ENCODE results near the gene E4F1. TPM values are rescaled to one million over a fixed set of nuclear protein-coding genes. Genes with fewer than 3 reads are reported as not detected.

E4F1 gene
- total and polyA plus RNA-seq, 2 donors (not counting 1 experiment from before 2014, with no cell fraction given), result 41.8 to 70.9 TPM

- H3K4me3 ChIP-seq (ENCODE audit: control extremely low read depth in 1 of 5, extremely low read depth in 1 of 5, insufficient read depth in 1 of 5, low read depth in 2 of 5, low read length in 4 of 5), result no peak overlapping the region
- no peak overlapping the region for H3K4me3 Mint-ChIP-seq
- H3K36me3 ChIP-seq (replicated peaks in 1 of 2; ENCODE audit: control extremely low read depth in 1 of 2, control insufficient read depth in 1 of 2, extremely low read depth in 1 of 2, insufficient read depth in 2 of 2, low read length in 1 of 2), result no peaks in the 10 kb centered on the region
- DNase-seq, result no peak
- H3K27ac Mint-ChIP-seq, result peak overlapping the region; percentile 41
- no peaks in the 10 kb centered on the region for H3K27me3 Mint-ChIP-seq
- H2AFZ ChIP-seq (ENCODE audit: insufficient read depth, low read depth, low read length, poor library complexity, severe bottlenecking), result no peak overlapping the region
- H3K9ac ChIP-seq (ENCODE audit: low read length), result no peak overlapping the region
- H4K20me1 ChIP-seq (ENCODE audit: control insufficient read depth, insufficient read depth, low read length, poor library complexity, severe bottlenecking), result no peaks in the 10 kb centered on the region
- H3K79me2 ChIP-seq (ENCODE audit: control insufficient read depth, insufficient read depth, low read length), result no peaks in the 10 kb centered on the region
- no peaks in the 10 kb centered on the region for H3K9me3 Mint-ChIP-seq (ENCODE audit: insufficient read depth)
- no peak overlapping the region for H3K4me2 ChIP-seq (replicated peaks; ENCODE audit: low read depth, low read length, poor library complexity, severe bottlenecking)
- TF ChIP-seq CTCF (IDR thresholded peaks at IDR 0.05) (no peak), EZH2 (IDR thresholded peaks at IDR 0.05; ENCODE audit: borderline replicate concordance, insufficient read depth, low read depth, low read length, poor library complexity, severe bottlenecking) (no peak)
- intact Hi-C loops (cut with micrococcal nuclease), result no loop called here
- ATAC-seq (ENCODE audit: low read depth), result no peak
- ChIA-PET POLR2A (no interaction called here), CTCF (no interaction called here)
- H3K9me3 ChIP-seq (ENCODE audit: control extremely low read depth in 1 of 3, control insufficient read depth in 2 of 3, insufficient read depth in 1 of 3, low read length in 2 of 3), result no peaks in the 10 kb centered on the region
- peaks cover 7% of the 10 kb centered on the region for H3K4me1 Mint-ChIP-seq
- WGBS (ENCODE audit: insufficient coverage), result 94% methylated on average over 10 of the region's 13 CpGs
- no peak overlapping the region for H3K27ac ChIP-seq (ENCODE audit: low read length in 2 of 2)
- no peaks in the 10 kb centered on the region for H3K27me3 ChIP-seq (replicated peaks in 1 of 4; ENCODE audit: control extremely low read depth in 1 of 4, control insufficient read depth in 3 of 4, insufficient read depth in 4 of 4, low read length in 3 of 4)
- H3K4me1 ChIP-seq (ENCODE audit: control insufficient read depth in 2 of 2, insufficient read depth in 2 of 2, low read length in 2 of 2), result no peaks in the 10 kb centered on the region
Observed at GRCh38 chr16:2186064-2186463, 37.3 kb upstream of the E4F1 start.

- H3K4me1 ChIP-seq (ENCODE audit: control insufficient read depth in 2 of 2, insufficient read depth in 2 of 2, low read length in 2 of 2), result no peaks in the 10 kb centered on the region
- no peak overlapping the region for H3K27ac ChIP-seq (ENCODE audit: low read length in 2 of 2)
- H3K4me1 Mint-ChIP-seq, result peaks cover 7% of the 10 kb centered on the region
- H3K9ac ChIP-seq (ENCODE audit: low read length), result no peak overlapping the region
- ATAC-seq (ENCODE audit: low read depth) (no peak), DNase-seq (no peak)
- no peak overlapping the region for H3K4me3 Mint-ChIP-seq
- ChIA-PET CTCF (no interaction called here), POLR2A (no interaction called here)
- H3K79me2 ChIP-seq (ENCODE audit: control insufficient read depth, insufficient read depth, low read length), result no peaks in the 10 kb centered on the region
- no peaks in the 10 kb centered on the region for H3K9me3 Mint-ChIP-seq (ENCODE audit: insufficient read depth)
- H3K4me3 ChIP-seq (ENCODE audit: control extremely low read depth in 1 of 5, extremely low read depth in 1 of 5, insufficient read depth in 1 of 5, low read depth in 2 of 5, low read length in 4 of 5), result no peak overlapping the region
- H3K27me3 Mint-ChIP-seq, result no peaks in the 10 kb centered on the region
- no peak overlapping the region for H3K4me2 ChIP-seq (replicated peaks; ENCODE audit: low read depth, low read length, poor library complexity, severe bottlenecking)
- H3K27ac Mint-ChIP-seq, result no peak overlapping the region
- no peak overlapping the region for H2AFZ ChIP-seq (ENCODE audit: insufficient read depth, low read depth, low read length, poor library complexity, severe bottlenecking)
- TF ChIP-seq EZH2 (IDR thresholded peaks at IDR 0.05; ENCODE audit: borderline replicate concordance, insufficient read depth, low read depth, low read length, poor library complexity, severe bottlenecking), result no peak
- TF ChIP-seq CTCF (IDR thresholded peaks at IDR 0.05), result no peak
- H4K20me1 ChIP-seq (ENCODE audit: control insufficient read depth, insufficient read depth, low read length, poor library complexity, severe bottlenecking), result no peaks in the 10 kb centered on the region
- no peaks in the 10 kb centered on the region for H3K27me3 ChIP-seq (replicated peaks in 1 of 4; ENCODE audit: control extremely low read depth in 1 of 4, control insufficient read depth in 3 of 4, insufficient read depth in 4 of 4, low read length in 3 of 4)
- no peaks in the 10 kb centered on the region for H3K9me3 ChIP-seq (ENCODE audit: control extremely low read depth in 1 of 3, control insufficient read depth in 2 of 3, insufficient read depth in 1 of 3, low read length in 2 of 3)
- 94% methylated on average over 20 of the region's 20 CpGs for WGBS (ENCODE audit: insufficient coverage)
- no peaks in the 10 kb centered on the region for H3K36me3 ChIP-seq (replicated peaks in 1 of 2; ENCODE audit: control extremely low read depth in 1 of 2, control insufficient read depth in 1 of 2, extremely low read depth in 1 of 2, insufficient read depth in 2 of 2, low read length in 1 of 2)
- intact Hi-C loops (cut with micrococcal nuclease), result no loop called here
Observed at GRCh38 chr16:2186505-2186904, 36.9 kb upstream of the E4F1 start.

Measured in B cell (primary cell).